SK-N-SH treated with all-trans-retinoic acid at 6 μM for 48 hours (cell line): ENCODE data around the gene GPR32.
"Not testable (repeated sequence)": the region's sequence is repeated elsewhere in the genome, so short reads cannot be mapped to it uniquely, and the experiment has no call there.

Source experiments
- ATAC-seq: fragments of 200-7000 bp; cut with Tn5 transposase; 3 replicates; pipeline ENCODE4 v1.9.1; 2020; ENCODE audit warnings: mild to moderate bottlenecking, moderate library complexity
- BACH2 ChIP-seq: fragments of 250-450 bp; sonication (Bioruptor Pico); IDR thresholded peaks from 2 replicates; pipeline ENCODE4 v1.9.0; 2021; ENCODE audit warnings: mild to moderate bottlenecking, borderline replicate concordance
- CSDC2 ChIP-seq: fragments of 250-450 bp; sonication (Bioruptor Pico); IDR thresholded peaks from 2 replicates; pipeline ENCODE4 v1.5.0; 2020; ENCODE audit warnings: mild to moderate bottlenecking, moderate library complexity
- ESRRG ChIP-seq: fragments of 250-450 bp; sonication (Bioruptor Pico); IDR thresholded peaks from 2 replicates; pipeline ENCODE4 v1.6.1; 2021; ENCODE audit warnings: mild to moderate bottlenecking
- GLIS3 ChIP-seq: fragments of 250-450 bp; sonication (Bioruptor Pico); IDR thresholded peaks from 2 replicates; pipeline ENCODE4 v1.5.0; 2020; ENCODE audit warnings: mild to moderate bottlenecking, moderate library complexity
- ISL1 ChIP-seq: fragments of 250-450 bp; sonication (Bioruptor Pico); IDR thresholded peaks from 2 replicates; pipeline ENCODE4 v2.1.2; 2022; ENCODE audit warnings: mild to moderate bottlenecking, moderate library complexity
- PPARA ChIP-seq: fragments of 250-450 bp; sonication (Bioruptor Pico); IDR thresholded peaks from 2 replicates; pipeline ENCODE4 v1.5.0; 2020; ENCODE audit warnings: mild to moderate bottlenecking, borderline replicate concordance
- SNAI2 ChIP-seq: fragments of 250-450 bp; sonication (Bioruptor Pico); IDR thresholded peaks from 2 replicates; pipeline ENCODE4 v1.5.0; 2020; ENCODE audit warnings: mild to moderate bottlenecking, moderate library complexity
- TCF4 ChIP-seq: fragments of 250-450 bp; sonication (Bioruptor Pico); IDR thresholded peaks from 2 replicates; pipeline ENCODE4 v1.8.0; 2021; ENCODE audit warnings: mild to moderate bottlenecking, moderate library complexity, borderline replicate concordance
- ZC3H10 ChIP-seq: fragments of 250-450 bp; sonication (Bioruptor Pico); IDR thresholded peaks from 2 replicates; pipeline ENCODE4 v1.5.1; 2021; ENCODE audit warnings: mild to moderate bottlenecking, moderate library complexity
- ZFP3 ChIP-seq: fragments of 250-450 bp; sonication (Bioruptor Pico); IDR thresholded peaks from 2 replicates; pipeline ENCODE4 v1.5.0; 2020; ENCODE audit warnings: mild to moderate bottlenecking, moderate library complexity
- ZNF565 ChIP-seq: fragments of 450-650 bp; formaldehyde crosslinking; conservative IDR thresholded peaks from 2 replicates; pipeline ENCODE4 v1.5.0; 2020; ENCODE audit warnings: low read depth, mild to moderate bottlenecking, moderate library complexity
- ZNF8 ChIP-seq: fragments of 450-650 bp; formaldehyde crosslinking; IDR thresholded peaks from 2 replicates; pipeline ENCODE4 v1.5.0; 2020; ENCODE audit warnings: mild to moderate bottlenecking, moderate library complexity
- TF ChIP-seq, protein P1 (sequence below): fragments of 250-450 bp; sonication (Bioruptor Pico); IDR thresholded peaks from 2 replicates; pipeline ENCODE4 v1.8.0; 2020; ENCODE audit warnings: mild to moderate bottlenecking, moderate library complexity, borderline replicate concordance
- TF ChIP-seq, protein P2 (sequence below): fragments of 250-450 bp; sonication (Bioruptor Pico); IDR thresholded peaks from 2 replicates; pipeline ENCODE4 v1.5.1; 2020; ENCODE audit warnings: low read depth, mild to moderate bottlenecking, moderate library complexity
- TF ChIP-seq, protein P3 (sequence below): fragments of 250-450 bp; sonication (Bioruptor Pico); IDR thresholded peaks from 2 replicates; pipeline ENCODE4 v1.5.0; 2020; ENCODE audit warnings: mild to moderate bottlenecking, moderate library complexity

GPR32 gene

DNA sequence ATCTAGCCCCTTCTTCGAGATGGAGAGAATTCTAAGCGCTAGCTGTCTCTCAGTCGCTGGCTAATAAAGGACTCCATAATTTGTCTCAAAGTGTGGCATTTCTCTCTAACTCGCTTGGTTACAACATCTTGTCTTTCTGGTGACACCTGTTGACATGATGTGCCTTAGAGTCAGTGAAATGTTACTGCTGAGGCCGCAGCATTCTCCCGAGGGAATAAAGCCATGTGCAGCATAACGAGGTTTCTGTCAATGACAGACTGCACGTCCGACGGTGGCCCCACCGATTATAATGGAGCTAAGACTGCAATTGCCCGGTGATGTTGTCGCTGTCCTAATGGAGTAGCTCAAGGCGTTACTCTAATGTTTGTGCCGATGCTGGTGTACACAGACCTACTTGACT lies 20.3 kb upstream of the GPR32 start:
- ATAC-seq, result no peak
- TF ChIP-seq, protein P1, sequence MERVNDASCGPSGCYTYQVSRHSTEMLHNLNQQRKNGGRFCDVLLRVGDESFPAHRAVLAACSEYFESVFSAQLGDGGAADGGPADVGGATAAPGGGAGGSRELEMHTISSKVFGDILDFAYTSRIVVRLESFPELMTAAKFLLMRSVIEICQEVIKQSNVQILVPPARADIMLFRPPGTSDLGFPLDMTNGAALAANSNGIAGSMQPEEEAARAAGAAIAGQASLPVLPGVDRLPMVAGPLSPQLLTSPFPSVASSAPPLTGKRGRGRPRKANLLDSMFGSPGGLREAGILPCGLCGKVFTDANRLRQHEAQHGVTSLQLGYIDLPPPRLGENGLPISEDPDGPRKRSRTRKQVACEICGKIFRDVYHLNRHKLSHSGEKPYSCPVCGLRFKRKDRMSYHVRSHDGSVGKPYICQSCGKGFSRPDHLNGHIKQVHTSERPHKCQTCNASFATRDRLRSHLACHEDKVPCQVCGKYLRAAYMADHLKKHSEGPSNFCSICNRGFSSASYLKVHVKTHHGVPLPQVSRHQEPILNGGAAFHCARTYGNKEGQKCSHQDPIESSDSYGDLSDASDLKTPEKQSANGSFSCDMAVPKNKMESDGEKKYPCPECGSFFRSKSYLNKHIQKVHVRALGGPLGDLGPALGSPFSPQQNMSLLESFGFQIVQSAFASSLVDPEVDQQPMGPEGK (CRISPR knock-in tag), result no peak
- TF ChIP-seq ZNF8 (CRISPR knock-in tag) (no peak), CSDC2 (CRISPR knock-in tag) (no peak), ZFP3 (CRISPR knock-in tag) (no peak), ZNF565 (no peak), SNAI2 (CRISPR knock-in tag) (no peak), BACH2 (CRISPR knock-in tag) (no peak)

DNA sequence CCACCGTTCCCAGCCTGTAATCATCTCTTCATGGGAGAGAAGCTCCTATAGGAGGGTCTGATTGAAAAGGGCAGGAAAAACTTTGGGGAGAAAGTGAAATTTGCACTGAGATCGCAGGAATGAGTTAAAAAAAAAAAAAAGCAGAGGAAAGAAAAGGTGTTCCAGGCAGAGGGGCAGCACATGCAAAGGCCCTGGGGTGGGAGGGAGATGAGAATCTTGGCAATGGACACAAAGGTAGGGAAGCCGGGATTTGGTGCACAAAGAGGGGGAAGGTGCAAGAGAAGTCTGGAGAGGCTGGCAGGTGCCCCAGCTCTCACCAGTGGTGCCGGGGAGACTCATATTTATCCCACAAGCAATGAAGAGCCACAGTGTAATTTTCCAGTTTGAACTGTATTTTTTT lies 16.4 kb upstream of the GPR32 start:
- no peak for ATAC-seq
- TF ChIP-seq CSDC2 (CRISPR knock-in tag) (no peak), PPARA (CRISPR knock-in tag) (no peak), BACH2 (CRISPR knock-in tag) (no peak), ZC3H10 (CRISPR knock-in tag) (no peak), ISL1 (CRISPR knock-in tag) (no peak)
- TF ChIP-seq, protein P2, sequence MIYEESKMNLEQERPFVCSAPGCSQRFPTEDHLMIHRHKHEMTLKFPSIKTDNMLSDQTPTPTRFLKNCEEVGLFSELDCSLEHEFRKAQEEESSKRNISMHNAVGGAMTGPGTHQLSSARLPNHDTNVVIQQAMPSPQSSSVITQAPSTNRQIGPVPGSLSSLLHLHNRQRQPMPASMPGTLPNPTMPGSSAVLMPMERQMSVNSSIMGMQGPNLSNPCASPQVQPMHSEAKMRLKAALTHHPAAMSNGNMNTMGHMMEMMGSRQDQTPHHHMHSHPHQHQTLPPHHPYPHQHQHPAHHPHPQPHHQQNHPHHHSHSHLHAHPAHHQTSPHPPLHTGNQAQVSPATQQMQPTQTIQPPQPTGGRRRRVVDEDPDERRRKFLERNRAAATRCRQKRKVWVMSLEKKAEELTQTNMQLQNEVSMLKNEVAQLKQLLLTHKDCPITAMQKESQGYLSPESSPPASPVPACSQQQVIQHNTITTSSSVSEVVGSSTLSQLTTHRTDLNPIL, result no peak

DNA sequence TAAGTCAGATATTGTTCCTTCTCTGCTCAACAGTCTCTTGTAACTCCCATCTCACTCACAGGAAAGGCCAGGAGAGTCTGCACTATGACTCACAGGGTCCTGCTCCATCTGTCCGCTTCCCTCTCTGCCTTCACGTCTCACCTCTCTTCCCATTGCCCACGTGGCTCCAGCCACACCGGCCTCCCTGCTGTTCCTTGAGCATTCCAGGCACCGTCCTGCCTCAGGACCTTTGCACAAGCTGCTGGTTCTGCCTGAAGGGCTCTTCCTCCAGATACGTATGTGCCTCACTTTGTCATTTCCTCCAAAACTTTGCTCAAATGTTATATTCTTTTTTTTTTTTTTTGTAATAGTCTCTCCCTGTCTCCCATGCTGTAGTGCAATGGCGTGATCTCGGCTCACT lies 14.0 kb upstream of the GPR32 start:
- ATAC-seq, result peak; percentile 28; the same call in 2 of the 3 replicates

DNA sequence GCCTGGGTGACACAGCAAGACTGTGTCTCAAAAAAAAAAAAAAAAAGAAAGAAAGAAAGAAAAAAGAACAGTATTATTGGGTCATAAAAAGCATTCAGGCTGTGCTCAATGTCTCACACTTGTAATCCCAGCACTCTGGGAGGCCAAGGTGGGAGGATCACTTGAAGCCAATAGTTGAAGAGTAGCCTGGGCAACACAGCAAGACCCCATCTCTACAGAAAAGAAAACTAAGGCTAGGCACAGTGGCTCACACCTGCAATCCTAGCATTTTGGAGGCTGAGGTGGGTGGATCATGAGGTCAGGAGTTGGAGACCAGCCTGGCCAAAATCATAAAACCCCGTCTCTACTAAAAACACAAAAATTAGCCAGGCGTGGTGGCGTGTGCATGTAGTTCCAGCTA lies 12.6 kb upstream of the GPR32 start:
- not testable (repeated sequence) for ATAC-seq

DNA sequence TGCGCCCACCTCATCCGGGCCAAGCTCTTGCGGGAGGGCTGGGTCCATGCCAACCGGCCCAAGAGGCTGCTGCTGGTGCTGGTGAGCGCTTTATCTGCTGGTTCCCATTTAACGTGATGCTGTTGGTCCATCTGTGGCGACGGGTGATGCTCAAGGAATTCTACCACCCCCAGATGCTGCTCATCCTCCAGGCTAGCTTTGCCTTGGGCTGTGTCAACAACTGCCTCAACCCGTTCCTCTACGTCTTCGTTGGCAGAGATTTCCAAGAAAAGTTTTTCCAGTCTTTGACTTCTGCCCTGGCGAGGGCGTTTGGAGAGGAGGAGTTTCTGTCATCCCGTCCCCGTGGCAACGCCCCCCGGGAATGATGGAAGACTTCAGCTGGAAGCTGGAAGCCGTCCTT lies 11.2 kb upstream of the GPR32 start:
- not testable (repeated sequence) for ATAC-seq

DNA sequence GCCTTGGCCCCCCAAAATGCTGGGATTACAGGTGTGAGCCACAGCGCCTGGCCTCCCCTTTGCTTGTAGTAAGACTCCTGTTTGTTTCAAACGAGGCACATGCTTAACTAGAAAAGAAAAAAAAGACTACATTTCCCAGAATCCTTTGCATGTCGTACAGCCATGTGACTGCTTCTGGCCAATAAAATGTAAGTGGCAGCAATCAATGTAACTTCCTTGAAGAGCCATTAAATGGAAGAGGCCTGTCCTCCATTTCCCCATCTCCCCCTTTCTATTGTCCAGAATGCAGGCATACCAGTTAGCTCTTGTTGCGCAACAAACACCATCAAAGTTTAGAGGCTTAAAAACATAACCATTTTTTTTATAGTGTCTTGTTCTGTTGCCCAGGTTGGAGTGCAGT lies 10.4 kb upstream of the GPR32 start:
- ATAC-seq, result 0 out of 3 replicates have a peak, but pooled peaks have one; percentile 30
- no peak for TF ChIP-seq TCF4 (CRISPR knock-in tag)
- no peak for TF ChIP-seq ZNF565
- TF ChIP-seq ISL1 (CRISPR knock-in tag), result no peak
- TF ChIP-seq ESRRG, result no peak
- TF ChIP-seq, protein P3, sequence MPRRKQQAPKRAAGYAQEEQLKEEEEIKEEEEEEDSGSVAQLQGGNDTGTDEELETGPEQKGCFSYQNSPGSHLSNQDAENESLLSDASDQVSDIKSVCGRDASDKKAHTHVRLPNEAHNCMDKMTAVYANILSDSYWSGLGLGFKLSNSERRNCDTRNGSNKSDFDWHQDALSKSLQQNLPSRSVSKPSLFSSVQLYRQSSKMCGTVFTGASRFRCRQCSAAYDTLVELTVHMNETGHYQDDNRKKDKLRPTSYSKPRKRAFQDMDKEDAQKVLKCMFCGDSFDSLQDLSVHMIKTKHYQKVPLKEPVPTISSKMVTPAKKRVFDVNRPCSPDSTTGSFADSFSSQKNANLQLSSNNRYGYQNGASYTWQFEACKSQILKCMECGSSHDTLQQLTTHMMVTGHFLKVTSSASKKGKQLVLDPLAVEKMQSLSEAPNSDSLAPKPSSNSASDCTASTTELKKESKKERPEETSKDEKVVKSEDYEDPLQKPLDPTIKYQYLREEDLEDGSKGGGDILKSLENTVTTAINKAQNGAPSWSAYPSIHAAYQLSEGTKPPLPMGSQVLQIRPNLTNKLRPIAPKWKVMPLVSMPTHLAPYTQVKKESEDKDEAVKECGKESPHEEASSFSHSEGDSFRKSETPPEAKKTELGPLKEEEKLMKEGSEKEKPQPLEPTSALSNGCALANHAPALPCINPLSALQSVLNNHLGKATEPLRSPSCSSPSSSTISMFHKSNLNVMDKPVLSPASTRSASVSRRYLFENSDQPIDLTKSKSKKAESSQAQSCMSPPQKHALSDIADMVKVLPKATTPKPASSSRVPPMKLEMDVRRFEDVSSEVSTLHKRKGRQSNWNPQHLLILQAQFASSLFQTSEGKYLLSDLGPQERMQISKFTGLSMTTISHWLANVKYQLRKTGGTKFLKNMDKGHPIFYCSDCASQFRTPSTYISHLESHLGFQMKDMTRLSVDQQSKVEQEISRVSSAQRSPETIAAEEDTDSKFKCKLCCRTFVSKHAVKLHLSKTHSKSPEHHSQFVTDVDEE, result no peak
- TF ChIP-seq, protein P1 (CRISPR knock-in tag), result no peak
- no peak for TF ChIP-seq BACH2 (CRISPR knock-in tag)
- no peak for TF ChIP-seq GLIS3

DNA sequence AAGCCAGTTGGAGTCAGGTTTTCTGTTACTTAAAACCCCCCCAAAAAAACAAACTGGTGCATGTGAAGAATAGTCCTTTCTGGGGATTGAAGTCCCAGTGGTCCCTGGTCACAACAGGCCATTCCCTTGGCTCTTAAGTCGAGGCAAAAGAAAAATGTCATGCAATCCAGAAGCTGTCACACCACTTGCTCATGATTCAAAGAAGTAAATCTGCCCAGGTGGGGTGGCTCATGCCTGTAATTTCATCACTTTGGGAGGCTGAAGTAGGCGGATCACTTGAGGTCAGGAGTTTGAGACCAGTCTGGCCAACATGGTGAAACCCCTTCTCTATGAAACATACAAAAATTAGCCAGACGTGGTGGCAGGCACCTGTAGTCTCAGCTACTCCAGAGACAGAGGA lies 8.8 kb upstream of the GPR32 start:
- ATAC-seq, result not testable (repeated sequence)

DNA sequence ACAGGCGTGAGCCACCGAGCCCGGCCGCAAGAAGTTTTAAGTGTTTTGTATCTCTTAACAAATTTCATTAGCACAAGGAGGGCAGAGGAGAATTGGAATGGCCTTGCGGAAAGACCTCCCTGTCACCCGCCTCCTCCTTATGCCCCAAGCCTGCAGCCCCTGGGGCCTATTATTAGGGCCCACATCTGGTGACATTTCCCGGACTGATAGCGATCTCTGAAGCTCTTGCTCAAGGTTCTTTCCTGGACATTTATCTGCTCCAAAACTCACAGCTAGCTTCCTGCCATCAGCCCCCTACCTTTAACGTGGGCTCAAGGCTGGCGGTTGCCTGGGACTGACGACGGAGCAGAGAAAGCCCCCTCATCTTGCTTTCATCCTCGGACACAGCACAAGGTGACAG lies 6.7 kb upstream of the GPR32 start:
- not testable (repeated sequence) for ATAC-seq
